ENCODE data around the gene LRFN5. TPM values are rescaled to one million over a fixed set of nuclear protein-coding genes. Genes with fewer than 3 reads are reported as not detected.
A peak's percentile ranks its signal among the peaks of the same experiment; 100 is the strongest.

The LRFN5 gene
- total and polyA plus RNA-seq, 2 of the 13 experiments (the other 11 are each of a cell fraction or from before 2014, with no cell fraction given) = not detected

DNA sequence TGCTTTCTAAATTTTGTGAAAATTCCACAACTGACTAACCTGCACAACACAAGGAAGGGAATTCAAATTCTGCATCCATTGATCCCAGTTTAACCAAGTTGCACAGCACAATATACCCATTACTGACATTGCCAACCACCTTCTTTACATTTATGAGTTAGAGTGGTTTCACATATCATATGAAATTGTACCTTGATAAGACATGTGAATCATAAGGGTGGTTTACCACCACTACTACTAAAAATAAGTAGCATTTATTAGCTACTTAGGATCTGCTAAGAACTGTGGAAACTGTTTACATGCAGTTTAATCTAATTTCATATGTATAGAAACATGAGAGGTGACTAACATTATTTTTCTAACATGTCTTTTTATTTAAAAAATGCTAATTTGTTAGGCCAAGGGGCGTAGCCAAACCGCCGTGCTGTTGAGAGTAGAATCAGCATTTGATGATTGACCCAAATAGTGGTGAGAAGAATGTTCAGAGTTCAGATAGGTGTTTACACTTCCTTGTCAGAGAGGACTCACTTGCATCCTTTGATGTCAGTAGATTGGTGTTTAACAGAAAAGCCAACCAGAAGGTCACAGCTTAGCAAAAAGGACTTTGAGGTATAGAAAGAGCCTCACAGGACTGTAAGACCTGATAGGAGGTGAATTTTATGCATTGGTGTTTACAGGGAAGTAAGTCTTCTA, 56.2 kb downstream of the LRFN5 start (continued):
- TF ChIP-seq, protein P1, sequence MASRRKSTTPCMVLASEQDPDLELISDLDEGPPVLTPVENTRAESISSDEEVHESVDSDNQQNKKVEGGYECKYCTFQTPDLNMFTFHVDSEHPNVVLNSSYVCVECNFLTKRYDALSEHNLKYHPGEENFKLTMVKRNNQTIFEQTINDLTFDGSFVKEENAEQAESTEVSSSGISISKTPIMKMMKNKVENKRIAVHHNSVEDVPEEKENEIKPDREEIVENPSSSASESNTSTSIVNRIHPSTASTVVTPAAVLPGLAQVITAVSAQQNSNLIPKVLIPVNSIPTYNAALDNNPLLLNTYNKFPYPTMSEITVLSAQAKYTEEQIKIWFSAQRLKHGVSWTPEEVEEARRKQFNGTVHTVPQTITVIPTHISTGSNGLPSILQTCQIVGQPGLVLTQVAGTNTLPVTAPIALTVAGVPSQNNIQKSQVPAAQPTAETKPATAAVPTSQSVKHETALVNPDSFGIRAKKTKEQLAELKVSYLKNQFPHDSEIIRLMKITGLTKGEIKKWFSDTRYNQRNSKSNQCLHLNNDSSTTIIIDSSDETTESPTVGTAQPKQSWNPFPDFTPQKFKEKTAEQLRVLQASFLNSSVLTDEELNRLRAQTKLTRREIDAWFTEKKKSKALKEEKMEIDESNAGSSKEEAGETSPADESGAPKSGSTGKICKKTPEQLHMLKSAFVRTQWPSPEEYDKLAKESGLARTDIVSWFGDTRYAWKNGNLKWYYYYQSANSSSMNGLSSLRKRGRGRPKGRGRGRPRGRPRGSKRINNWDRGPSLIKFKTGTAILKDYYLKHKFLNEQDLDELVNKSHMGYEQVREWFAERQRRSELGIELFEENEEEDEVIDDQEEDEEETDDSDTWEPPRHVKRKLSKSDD (CRISPR knock-in tag; IDR thresholded peaks at IDR 0.05; ENCODE audit: low read depth) = no peak
- TF ChIP-seq ZNF44 (CRISPR knock-in tag; IDR thresholded peaks at IDR 0.05) = no peak
- peak; percentile 59; the same call in 1 of the 2 replicates for TF ChIP-seq HNF4G (IDR thresholded peaks at IDR 0.05; ENCODE audit: borderline replicate concordance, low read depth, low read length)
- no peak for TF ChIP-seq HNF4G (CRISPR knock-in tag; IDR thresholded peaks at IDR 0.05; ENCODE audit: borderline replicate concordance, low read depth)
- TF ChIP-seq ZNF646 (CRISPR knock-in tag; IDR thresholded peaks at IDR 0.05) = no peak
- TF ChIP-seq, protein P2, sequence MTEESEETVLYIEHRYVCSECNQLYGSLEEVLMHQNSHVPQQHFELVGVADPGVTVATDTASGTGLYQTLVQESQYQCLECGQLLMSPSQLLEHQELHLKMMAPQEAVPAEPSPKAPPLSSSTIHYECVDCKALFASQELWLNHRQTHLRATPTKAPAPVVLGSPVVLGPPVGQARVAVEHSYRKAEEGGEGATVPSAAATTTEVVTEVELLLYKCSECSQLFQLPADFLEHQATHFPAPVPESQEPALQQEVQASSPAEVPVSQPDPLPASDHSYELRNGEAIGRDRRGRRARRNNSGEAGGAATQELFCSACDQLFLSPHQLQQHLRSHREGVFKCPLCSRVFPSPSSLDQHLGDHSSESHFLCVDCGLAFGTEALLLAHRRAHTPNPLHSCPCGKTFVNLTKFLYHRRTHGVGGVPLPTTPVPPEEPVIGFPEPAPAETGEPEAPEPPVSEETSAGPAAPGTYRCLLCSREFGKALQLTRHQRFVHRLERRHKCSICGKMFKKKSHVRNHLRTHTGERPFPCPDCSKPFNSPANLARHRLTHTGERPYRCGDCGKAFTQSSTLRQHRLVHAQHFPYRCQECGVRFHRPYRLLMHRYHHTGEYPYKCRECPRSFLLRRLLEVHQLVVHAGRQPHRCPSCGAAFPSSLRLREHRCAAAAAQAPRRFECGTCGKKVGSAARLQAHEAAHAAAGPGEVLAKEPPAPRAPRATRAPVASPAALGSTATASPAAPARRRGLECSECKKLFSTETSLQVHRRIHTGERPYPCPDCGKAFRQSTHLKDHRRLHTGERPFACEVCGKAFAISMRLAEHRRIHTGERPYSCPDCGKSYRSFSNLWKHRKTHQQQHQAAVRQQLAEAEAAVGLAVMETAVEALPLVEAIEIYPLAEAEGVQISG (CRISPR knock-in tag; IDR thresholded peaks at IDR 0.05) = no peak
- TF ChIP-seq ZFYVE20 (CRISPR knock-in tag; IDR thresholded peaks at IDR 0.05; ENCODE audit: borderline replicate concordance, low read depth) = no peak
- TF ChIP-seq ATAD3A (CRISPR knock-in tag; IDR thresholded peaks at IDR 0.05) = no peak
- TF ChIP-seq ZNF33A (CRISPR knock-in tag; IDR thresholded peaks at IDR 0.05; ENCODE audit: borderline replicate concordance) = no peak
- TF ChIP-seq ZBTB33 (CRISPR knock-in tag; IDR thresholded peaks at IDR 0.05) = no peak

All from HepG2 (cell line).